Omental fat pad (tissue), 4 donors: ENCODE data around the gene GHR. TPM values are rescaled to one million over a fixed set of nuclear protein-coding genes. Genes with fewer than 3 reads are reported as not detected.

Experiments used
- ATAC-seq: fragments of 150-250 bp; one replicate; pipeline ENCODE4 v1.9.1; 2016; ENCODE audit warnings: mild to moderate bottlenecking, moderate library complexity; ENCODE audit not compliant: low FRiP score
- DNase-seq: peaks from one replicate; pipeline ENCODE4 v3.0.0-alpha.2; 2019; ENCODE audit warnings: low spot score
- CTCF ChIP-seq, 3 donors: fragments of 450-650 bp; IDR thresholded peaks; one replicate each; pipeline ENCODE4 v1.5.1; 2016 to 2017; ENCODE audit warnings: antibody characterized with exemption in 3 of 3, mild to moderate bottlenecking in 3 of 3, moderate library complexity in 2 of 3
- total RNA-seq, 4 donors: library from RNA; depleted of rRNA; stranded (reverse); fragments of >200 nt; gene quantifications; one replicate each; pipeline ENCODE4 v1.1.0, GENCODE V29; 2016

GHR gene
- total RNA-seq, 4 donors from 2014 or later: 83.2 to 226 (median 133) TPM

GRCh38 chr5:42495914-42496313 is 72.7 kb downstream of the GHR start:
- DNase-seq (no peak), ATAC-seq (no peak)
- TF ChIP-seq CTCF (IDR thresholded peaks at IDR 0.05): no peak

DNA sequence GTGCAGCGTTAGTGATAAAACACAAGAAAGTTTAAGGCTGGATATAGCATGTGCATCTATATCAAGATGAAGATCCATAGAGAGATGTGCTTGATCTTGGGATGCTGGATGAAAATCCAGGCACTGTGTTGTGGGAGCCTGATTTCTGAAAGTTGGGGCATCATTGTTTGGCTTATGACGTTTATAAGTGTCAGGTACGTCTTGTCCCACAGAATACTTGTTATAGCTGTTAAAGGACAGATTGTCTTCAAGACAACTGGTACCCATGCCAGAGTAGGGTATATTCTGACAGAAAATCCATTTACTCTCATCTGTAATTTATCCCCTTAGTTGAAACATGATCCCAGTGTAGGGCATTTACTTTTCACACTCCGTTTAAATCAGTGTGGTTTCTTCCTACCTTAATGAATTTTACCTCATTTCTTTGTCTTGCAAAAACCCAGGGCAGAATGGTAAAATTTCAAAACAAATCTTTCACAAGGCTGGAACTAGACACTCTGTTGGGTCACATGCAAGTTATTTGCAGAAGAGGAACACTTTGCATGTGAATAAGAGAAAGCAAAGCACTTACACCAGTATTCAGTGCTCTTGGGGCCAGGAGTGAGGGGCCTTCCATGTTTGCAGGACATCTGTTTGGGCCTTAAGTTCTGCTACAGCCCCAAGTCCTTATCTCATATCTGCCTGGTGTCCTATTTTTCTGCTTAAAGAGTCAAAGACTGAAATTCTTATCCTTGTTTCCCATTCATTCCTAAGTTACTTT is 73.3 kb downstream of the GHR start:
- ATAC-seq (no peak), DNase-seq (no peak)
- TF ChIP-seq CTCF (IDR thresholded peaks at IDR 0.05): no peak

- TF ChIP-seq CTCF (IDR thresholded peaks at IDR 0.05): no peak
- DNase-seq (no peak), ATAC-seq (no peak)
Measured at GRCh38 chr5:42498000-42498399, 74.8 kb downstream of the GHR start.

- DNase-seq (no peak), ATAC-seq (no peak)
- TF ChIP-seq CTCF (IDR thresholded peaks at IDR 0.05): no peak
Measured at GRCh38 chr5:42499016-42499415, 75.8 kb downstream of the GHR start.

- no peak for ATAC-seq
- no peak for TF ChIP-seq CTCF (IDR thresholded peaks at IDR 0.05)
Measured at GRCh38 chr5:42500003-42500599, 76.9 kb downstream of the GHR start.

DNA sequence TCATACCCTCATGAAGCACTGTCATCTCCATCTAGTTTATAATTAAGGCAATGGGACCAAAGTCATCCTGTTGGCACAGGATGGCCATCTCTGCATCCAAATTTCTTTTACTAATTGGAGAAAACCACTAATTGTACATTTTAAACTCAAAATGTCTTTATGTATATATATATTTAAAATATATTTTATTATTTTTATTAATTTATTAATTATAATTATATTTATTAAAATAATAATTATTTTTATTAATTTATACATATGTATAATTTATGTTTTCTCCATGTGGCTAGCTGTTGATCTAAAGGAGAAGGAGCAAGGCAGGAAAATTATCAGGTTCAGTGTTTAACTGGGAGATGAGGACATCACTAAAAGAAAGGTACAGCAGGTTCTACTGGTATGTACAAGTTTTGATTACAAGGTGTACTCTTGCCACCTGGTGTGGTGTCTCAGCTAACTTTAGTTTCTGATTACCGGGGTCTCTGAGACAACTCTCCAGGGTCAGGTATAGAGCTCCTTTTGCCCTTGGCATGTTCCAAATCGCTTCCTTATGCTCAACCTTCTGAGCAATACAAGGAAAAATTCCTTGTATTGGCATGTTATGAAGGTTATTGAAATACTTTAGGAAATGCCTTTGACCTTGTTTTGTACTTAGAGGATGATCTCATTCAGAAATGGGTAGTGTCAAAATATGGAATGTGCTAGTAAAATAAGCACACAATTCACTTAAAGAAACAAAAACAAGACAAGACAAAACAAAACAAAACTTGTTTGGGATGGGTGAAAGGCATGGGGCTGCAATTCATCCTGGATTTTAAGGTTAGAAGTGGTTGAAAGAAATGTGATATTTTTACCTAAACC is 79.6 kb downstream of the GHR start:
- no peak for ATAC-seq
- no peak for DNase-seq
- TF ChIP-seq CTCF (IDR thresholded peaks at IDR 0.05): no peak

More at GRCh38 chr5:42500003-42500599, 76.9 kb downstream of the GHR start:
- no peak for DNase-seq
